ENCODE data around the gene HDDC3. TPM values are rescaled to one million over a fixed set of nuclear protein-coding genes. Genes with fewer than 3 reads are reported as not detected.

Gene HDDC3
- total RNA-seq, 1 experiment from 2014 or later: 13.3 TPM

- peak overlapping the region; percentile 89 for H3K18ac ChIP-seq (ENCODE audit: insufficient read length, low read depth, low read length)
- Mint-ChIP-seq H3K4me1 (peaks cover 15 to 16% of the 10 kb centered on the region in 2 experiments), H3K27me3 (ENCODE audit: low read depth) (no peaks in the 10 kb centered on the region), H3K27ac (peak overlapping the region in 1 of 3 experiments; percentile 68; a peak in 3 of 7 replicates), H3K4me3 (peak overlapping the region; percentile 77 to 82), H3K9me3 (no peaks in the 10 kb centered on the region), H3K36me3 (ENCODE audit: insufficient read depth in 1 of 3, low read depth in 3 of 3) (peaks cover 15 to 48% (median 44%) of the 10 kb centered on the region in 3 experiments; a peak in 6 of 7 replicates)
- no peak overlapping the region for H3K9ac ChIP-seq (ENCODE audit: extremely low read depth, insufficient read length, low read length)
- no peak overlapping the region for H2AK5ac ChIP-seq (ENCODE audit: insufficient read length, low read length)
- no peak overlapping the region for H3K27ac ChIP-seq (ENCODE audit: insufficient read length, low read depth, low read length)
- no peak overlapping the region for H3T11ph ChIP-seq (ENCODE audit: low read length)
- no peak overlapping the region for H2AFZ ChIP-seq (ENCODE audit: low read length)
- WGBS (ENCODE audit: extremely low coverage, insufficient read length, low lambda C conversion rate): no CpG with 5 or more reads among the region's 56 CpGs
- no peak overlapping the region for H3K23ac ChIP-seq (ENCODE audit: insufficient read length, low read depth, low read length)
- no peak overlapping the region for H3K56ac ChIP-seq (ENCODE audit: insufficient read length, low read depth, low read length)
- H3K14ac ChIP-seq (ENCODE audit: insufficient read depth, low read length): peak overlapping the region; percentile 85
- no peaks in the 10 kb centered on the region for H3K79me2 ChIP-seq (ENCODE audit: insufficient read depth, low read length)
- peaks cover 3% of the 10 kb centered on the region for H4K20me1 ChIP-seq (ENCODE audit: control insufficient read depth, insufficient read depth, insufficient read length)
- peaks cover 15% of the 10 kb centered on the region for H3K23me2 ChIP-seq (ENCODE audit: insufficient read length, low read depth, low read length, poor library complexity, severe bottlenecking)
- H3K4ac ChIP-seq (ENCODE audit: low read depth, low read length): no peak overlapping the region
- H3K4me2 ChIP-seq (ENCODE audit: insufficient read depth, insufficient read length, low read length): peak overlapping the region; percentile 41
- no peak overlapping the region for H4K91ac ChIP-seq (ENCODE audit: insufficient read length, low read depth, low read length)
- H2BK15ac ChIP-seq (ENCODE audit: low read depth, low read length): no peak overlapping the region
- H3K27me3 ChIP-seq (ENCODE audit: insufficient read depth, low read length): no peaks in the 10 kb centered on the region
- H3K4me1 ChIP-seq (ENCODE audit: insufficient read depth, low read length): peaks cover 7% of the 10 kb centered on the region; the same call in 1 of the 2 replicates
- peak; percentile 85 for DNase-seq
- H2BK120ac ChIP-seq (ENCODE audit: low read depth, low read length, poor library complexity, severe bottlenecking): no peak overlapping the region
- H3K9me3 ChIP-seq (ENCODE audit: control insufficient read depth, low read depth, low read length): no peaks in the 10 kb centered on the region
- no peak overlapping the region for H2BK12ac ChIP-seq (ENCODE audit: insufficient read length, low read depth, low read length)
- H4K8ac ChIP-seq (replicated peaks; ENCODE audit: insufficient read length, low read depth, low read length): no peak overlapping the region
- no peak overlapping the region for H4K5ac ChIP-seq (ENCODE audit: insufficient read length, low read depth, low read length)
- no peak overlapping the region for H2BK20ac ChIP-seq (ENCODE audit: low read depth, low read length, poor library complexity, severe bottlenecking)
- peak; percentile 97 for TF ChIP-seq CTCF (conservative IDR thresholded peaks at IDR 0.05)
- H3K79me1 ChIP-seq (ENCODE audit: insufficient read depth, low read depth, low read length, poor library complexity, severe bottlenecking): no peaks in the 10 kb centered on the region
- no peak overlapping the region for H2BK5ac ChIP-seq (ENCODE audit: insufficient read length, low read length)
Measured at GRCh38 chr15:90956274-90957030, 24.1 kb upstream of the HDDC3 start.
